Type B pancreatic cell (in vitro differentiated cells): ENCODE results near the gene LTBR. TPM values are rescaled to one million over a fixed set of nuclear protein-coding genes. Genes with fewer than 3 reads are reported as not detected.
A peak's percentile ranks its signal among the peaks of the same experiment; 100 is the strongest.

Experiments used
- DNase-seq: peaks from one replicate; pipeline ENCODE4 v3.0.0; 2021; ENCODE audit warnings: mixed read lengths; ENCODE audit not compliant: unreplicated experiment; ENCODE audit errors: extremely low spot score
- H3K27ac Mint-ChIP-seq: 2 replicates; pipeline ENCODE4 v1.8.0; 2021; ENCODE audit warnings: mild to moderate bottlenecking, mixed read lengths
- H3K27me3 Mint-ChIP-seq: 2 replicates; pipeline ENCODE4 v1.8.0; 2021; ENCODE audit warnings: mixed read lengths
- H3K36me3 Mint-ChIP-seq: 2 replicates; pipeline ENCODE4 v1.8.0; 2021; ENCODE audit warnings: mixed read lengths
- H3K4me1 Mint-ChIP-seq: one replicate; pipeline ENCODE4 v1.8.0; 2021; ENCODE audit warnings: mixed read lengths; ENCODE audit not compliant: unreplicated experiment
- H3K4me3 Mint-ChIP-seq: 2 replicates; pipeline ENCODE4 v1.8.0; 2021; ENCODE audit warnings: mild to moderate bottlenecking, mixed read lengths
- H3K9me3 Mint-ChIP-seq: 2 replicates; pipeline ENCODE4 v1.8.0; 2021; ENCODE audit warnings: mixed read lengths
- CTCF ChIP-seq: fragments of 200-600 bp; sonication (generic); conservative IDR thresholded peaks from 2 replicates; pipeline ENCODE4 v1.5.0; 2021; ENCODE audit warnings: antibody characterized with exemption, mild to moderate bottlenecking
- total RNA-seq: library from RNA; stranded (reverse); gene quantifications from 2 replicates; pipeline ENCODE4 v1.2.1, GENCODE V29; 2021; ENCODE audit warnings: low replicate concordance

Gene LTBR
- total RNA-seq, 1 donor from 2014 or later: 18.5 TPM

GRCh38 chr12:6352193-6353173 is 31.5 kb upstream of the LTBR start:
- no peaks in the 10 kb centered on the region for H3K9me3 Mint-ChIP-seq
- no peak overlapping the region for H3K4me3 Mint-ChIP-seq
- no peak for TF ChIP-seq CTCF
- peaks cover 6% of the 10 kb centered on the region for H3K36me3 Mint-ChIP-seq
- no peaks in the 10 kb centered on the region for H3K27me3 Mint-ChIP-seq
- H3K27ac Mint-ChIP-seq: no peak overlapping the region
- peaks cover 3% of the 10 kb centered on the region for H3K4me1 Mint-ChIP-seq
- no peak for DNase-seq

- peak overlapping the region; percentile 46 for H3K27ac Mint-ChIP-seq
- H3K27me3 Mint-ChIP-seq: no peaks in the 10 kb centered on the region
- peaks cover 9% of the 10 kb centered on the region for H3K36me3 Mint-ChIP-seq
- no peak overlapping the region for H3K4me3 Mint-ChIP-seq
- H3K4me1 Mint-ChIP-seq: peaks cover 3% of the 10 kb centered on the region
- TF ChIP-seq CTCF: no peak
- H3K9me3 Mint-ChIP-seq: no peaks in the 10 kb centered on the region
- no peak for DNase-seq
Observed at GRCh38 chr12:6354495-6355393, 29.2 kb upstream of the LTBR start.

- Mint-ChIP-seq H3K27me3 (no peaks in the 10 kb centered on the region), H3K4me3 (no peak overlapping the region), H3K9me3 (no peaks in the 10 kb centered on the region), H3K27ac (no peak overlapping the region), H3K4me1 (peaks cover 3% of the 10 kb centered on the region), H3K36me3 (peaks cover 9% of the 10 kb centered on the region)
- DNase-seq: no peak
- no peak for TF ChIP-seq CTCF
Observed at GRCh38 chr12:6355491-6356373, 28.2 kb upstream of the LTBR start.

- no peak for TF ChIP-seq CTCF
- no peak overlapping the region for H3K4me3 Mint-ChIP-seq
- H3K27me3 Mint-ChIP-seq: no peaks in the 10 kb centered on the region
- peaks cover 3% of the 10 kb centered on the region for H3K4me1 Mint-ChIP-seq
- peaks cover 7% of the 10 kb centered on the region for H3K36me3 Mint-ChIP-seq
- no peak overlapping the region for H3K27ac Mint-ChIP-seq
- H3K9me3 Mint-ChIP-seq: no peaks in the 10 kb centered on the region
- DNase-seq: no peak
Observed at GRCh38 chr12:6356374-6356820, 27.6 kb upstream of the LTBR start.

GRCh38 chr12:6358881-6359280 is 25.1 kb upstream of the LTBR start:
- H3K27ac Mint-ChIP-seq: no peak overlapping the region
- H3K4me1 Mint-ChIP-seq: peaks cover 8% of the 10 kb centered on the region
- no peak for TF ChIP-seq CTCF
- no peaks in the 10 kb centered on the region for H3K9me3 Mint-ChIP-seq
- peaks cover 11% of the 10 kb centered on the region for H3K36me3 Mint-ChIP-seq
- H3K27me3 Mint-ChIP-seq: no peaks in the 10 kb centered on the region
- no peak for DNase-seq
- H3K4me3 Mint-ChIP-seq: no peak overlapping the region
